GM11168 (cell line): ENCODE measurements around the gene RPL18.

Experiments
- in situ Hi-C: fragments of 300-500 bp; cut with MboI; formaldehyde crosslinking; loops from one replicate; pipeline ENCODE4 v1.12.0; 2022; ENCODE audit warnings: low sequenced_read_pairs; ENCODE audit not compliant: unreplicated experiment

RPL18 gene

GRCh38 chr19:48631225-48631624 lies 12.2 kb upstream of the RPL18 start:
- in situ Hi-C loops, result no loop called here

DNA sequence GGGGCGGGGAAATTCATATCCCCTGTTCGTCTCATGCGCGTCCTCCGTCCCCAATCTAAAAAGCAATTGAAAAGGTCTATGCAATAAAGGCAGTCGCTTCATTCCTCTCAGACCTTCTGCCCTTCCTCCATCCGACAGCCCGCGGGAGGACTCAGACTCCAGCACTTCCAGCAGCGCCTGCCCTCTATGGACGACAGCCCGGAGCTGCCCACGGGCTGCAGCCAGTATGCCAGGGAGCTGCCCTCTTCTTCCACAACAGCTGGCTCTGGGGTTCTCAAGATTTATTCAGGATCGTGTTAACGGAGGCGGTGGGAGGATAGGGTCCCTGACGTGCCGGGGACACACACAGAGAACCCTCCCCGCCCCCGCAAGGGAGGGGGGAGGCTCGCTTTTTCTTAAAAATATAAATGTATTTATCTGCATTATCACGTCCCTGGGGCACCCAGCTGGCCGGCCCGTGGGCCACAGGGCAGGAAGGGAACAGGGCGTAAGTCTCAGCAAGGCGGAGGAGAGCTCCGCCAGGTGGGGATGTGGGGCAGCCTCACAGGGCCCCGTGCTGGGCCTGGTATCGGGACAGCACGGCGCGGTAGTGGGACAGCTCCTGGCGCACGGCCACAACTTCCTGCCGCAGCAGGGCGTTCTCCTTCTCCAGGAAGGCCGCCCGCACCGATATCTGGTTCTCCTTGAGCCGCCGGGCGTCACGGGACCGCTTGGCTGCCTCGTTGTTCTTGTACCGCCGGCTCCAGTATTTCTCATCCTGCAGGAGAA lies 11.5 kb upstream of the RPL18 start:
- in situ Hi-C loops, result no loop called here

DNA sequence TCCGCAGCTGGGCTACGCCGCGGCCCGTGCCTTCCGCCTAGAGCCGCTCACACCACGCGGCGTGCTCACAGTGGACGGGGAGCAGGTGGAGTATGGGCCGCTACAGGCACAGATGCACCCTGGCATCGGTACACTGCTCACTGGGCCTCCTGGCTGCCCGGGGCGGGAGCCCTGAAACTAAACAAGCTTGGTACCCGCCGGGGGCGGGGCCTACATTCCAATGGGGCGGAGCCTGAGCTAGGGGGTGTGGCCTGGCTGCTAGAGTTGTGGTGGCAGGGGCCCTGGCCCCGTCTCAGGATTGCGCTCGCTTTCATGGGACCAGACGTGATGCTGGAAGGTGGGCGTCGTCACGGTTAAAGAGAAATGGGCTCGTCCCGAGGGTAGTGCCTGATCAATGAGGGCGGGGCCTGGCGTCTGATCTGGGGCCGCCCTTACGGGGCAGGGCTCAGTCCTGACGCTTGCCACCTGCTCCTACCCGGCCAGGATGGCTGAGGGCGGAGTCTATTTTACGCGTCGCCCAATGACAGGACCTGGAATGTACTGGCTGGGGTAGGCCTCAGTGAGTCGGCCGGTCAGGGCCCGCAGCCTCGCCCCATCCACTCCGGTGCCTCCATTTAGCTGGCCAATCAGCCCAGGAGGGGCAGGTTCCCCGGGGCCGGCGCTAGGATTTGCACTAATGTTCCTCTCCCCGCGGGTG lies 10.8 kb upstream of the RPL18 start:
- in situ Hi-C loops, result no loop called here

DNA sequence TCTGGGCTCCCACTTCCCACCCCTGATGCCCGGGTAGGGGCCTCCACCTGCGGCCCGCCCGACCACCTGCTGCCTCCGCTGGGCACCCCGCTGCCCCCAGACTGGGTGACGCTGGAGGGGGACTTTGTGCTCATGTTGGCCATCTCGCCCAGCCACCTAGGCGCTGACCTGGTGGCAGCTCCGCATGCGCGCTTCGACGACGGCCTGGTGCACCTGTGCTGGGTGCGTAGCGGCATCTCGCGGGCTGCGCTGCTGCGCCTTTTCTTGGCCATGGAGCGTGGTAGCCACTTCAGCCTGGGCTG lies 10.3 kb upstream of the RPL18 start:
- in situ Hi-C loops, result no loop called here

GRCh38 chr19:48628486-48629296 lies 9.7 kb upstream of the RPL18 start:
- in situ Hi-C loops, result no loop called here

- in situ Hi-C loops, result no loop called here
These were observed 8.9 kb upstream of the RPL18 start for GRCh38 chr19:48627865-48628314.

DNA sequence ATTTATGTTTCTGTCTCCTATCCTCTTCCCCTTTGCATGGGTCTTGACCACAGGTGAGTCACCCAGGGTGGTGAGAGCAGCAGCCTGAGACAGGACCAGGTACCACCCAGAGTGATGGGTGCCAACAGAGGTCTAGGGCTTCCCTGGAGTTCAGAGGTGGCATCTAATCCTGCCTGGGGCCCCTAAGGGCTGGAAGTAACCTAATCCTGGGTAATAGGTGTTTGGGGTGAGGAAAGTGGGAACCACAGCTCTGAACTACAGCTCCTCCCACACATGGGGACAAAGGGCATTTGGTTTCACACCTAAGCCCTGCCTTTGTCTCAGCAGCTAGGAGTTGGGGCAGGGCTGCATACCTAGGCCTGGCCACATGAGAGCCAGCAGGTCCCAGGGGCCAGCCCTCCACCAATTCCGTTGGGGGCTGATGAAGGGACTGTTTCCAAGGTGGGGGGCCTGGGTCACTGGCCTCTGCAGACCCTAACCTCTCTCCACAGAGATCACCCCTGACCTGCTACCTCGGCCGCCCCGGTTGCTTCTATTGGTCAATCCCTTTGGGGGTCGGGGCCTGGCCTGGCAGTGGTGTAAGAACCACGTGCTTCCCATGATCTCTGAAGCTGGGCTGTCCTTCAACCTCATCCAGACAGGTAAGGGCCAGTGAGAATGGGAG lies 8.4 kb upstream of the RPL18 start:
- in situ Hi-C loops, result no loop called here

GRCh38 chr19:48625891-48626327 lies 6.9 kb upstream of the RPL18 start:
- in situ Hi-C loops, result no loop called here

- in situ Hi-C loops, result no loop called here
These were observed 6.1 kb upstream of the RPL18 start for GRCh38 chr19:48624791-48625723.

GRCh38 chr19:48624067-48624594 lies 5.2 kb upstream of the RPL18 start:
- in situ Hi-C loops, result no loop called here

DNA sequence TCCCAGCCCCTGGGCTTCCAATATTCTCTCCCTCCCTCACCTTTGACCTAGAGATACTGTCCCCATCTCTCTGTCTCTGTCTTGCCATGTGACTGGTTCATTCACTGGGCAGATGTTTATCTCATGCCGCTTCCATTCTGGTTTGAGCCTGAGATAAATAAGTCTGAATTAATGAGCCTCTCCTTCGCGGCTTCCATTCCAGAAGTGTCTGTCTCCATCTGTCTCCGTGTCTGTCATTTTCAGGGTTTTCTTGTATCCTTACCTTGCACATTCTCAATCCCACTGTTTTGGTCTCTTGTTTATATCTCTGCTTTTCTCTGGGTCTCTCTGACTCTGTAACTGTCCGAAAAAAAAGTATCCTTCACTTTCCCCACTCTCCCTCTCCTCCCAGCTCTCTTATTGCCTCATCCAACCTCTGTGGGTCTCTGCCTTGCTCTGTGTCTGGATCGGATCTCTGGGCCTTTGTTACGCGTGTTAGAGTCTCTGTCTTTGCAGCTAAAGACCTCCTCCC lies 4.6 kb upstream of the RPL18 start:
- in situ Hi-C loops, result no loop called here

DNA sequence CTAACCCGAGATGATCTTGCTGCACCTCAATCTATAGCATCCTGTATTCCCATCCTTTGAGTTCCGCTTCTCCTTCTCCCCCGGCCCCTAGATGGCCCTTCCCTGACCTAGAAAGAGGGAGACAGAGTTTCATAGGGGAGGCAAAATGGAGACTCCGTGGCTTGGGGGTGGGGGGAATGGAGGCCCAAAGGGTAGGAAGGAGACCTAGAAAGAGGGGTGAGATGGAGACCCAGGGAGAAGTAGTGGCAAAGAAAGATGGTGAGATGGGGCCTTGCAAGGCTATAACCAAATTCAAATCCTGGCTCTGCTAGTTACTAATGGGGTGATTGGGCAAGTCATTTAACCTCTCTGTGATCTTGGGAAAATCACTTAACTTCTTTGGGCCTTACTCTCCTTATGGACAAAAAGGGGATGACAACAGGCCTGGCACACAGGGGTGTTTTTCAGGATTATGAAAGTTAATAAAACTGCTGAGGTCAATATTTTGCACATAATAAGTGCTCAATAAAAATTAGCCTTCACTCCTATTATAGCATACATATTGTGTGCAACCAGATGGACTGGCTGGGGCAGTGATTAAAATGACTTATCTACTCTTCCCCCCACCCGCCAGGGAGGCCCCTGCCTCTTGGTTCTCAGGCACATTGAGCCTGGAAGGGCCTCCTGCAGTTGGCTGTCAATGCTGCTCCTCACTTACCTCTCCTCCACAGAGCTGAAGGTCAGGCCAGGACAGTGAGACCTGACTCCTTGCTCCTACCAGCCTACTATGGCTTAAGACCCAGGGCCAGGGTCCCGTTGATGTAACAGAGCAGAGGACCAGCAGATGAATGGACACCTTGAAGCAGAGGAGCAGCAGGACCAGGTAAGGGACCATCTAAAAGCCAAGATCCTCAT lies 961 bp upstream of the RPL18 start:
- in situ Hi-C loops, result no loop called here

- in situ Hi-C loops, result no loop called here
These were observed 581 bp downstream of the RPL18 start for GRCh38 chr19:48618278-48618915.

DNA sequence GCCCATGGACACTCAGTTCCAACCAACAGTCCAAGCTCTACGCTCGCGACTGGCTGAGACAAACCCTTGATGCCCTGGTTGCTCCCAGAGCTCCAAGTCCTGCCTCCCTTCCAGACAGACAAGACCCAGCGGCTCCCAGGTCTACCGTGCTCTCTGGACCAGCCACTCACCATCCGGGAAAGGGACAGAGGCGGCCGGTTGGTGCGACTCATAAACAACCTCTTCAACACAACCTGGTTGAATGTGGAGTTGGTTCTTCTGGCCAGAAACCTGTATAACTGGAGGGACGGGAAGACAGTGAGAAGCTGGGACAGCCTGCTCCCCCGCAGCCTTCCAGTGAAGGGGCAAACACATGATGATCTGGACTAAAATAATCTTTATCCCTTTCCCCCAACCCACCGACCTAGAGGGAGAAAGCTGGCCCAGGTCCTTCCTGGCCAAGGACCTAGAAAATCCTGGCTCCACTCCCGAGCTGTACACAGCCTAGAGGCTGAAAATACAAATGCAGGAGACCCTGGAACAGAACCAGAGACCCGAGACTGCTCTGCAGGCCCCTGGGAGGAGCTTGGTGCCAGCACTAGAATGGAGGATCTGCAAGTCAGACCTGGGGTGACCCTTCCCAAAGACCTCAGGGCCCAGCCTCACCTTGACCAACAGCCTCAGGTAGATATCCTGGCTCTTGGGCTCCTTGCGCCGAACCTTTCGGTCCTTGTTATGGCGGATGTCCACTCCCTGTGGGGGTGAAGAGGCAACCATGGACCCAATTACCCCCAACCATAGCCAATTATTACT lies 1.6 kb downstream of the RPL18 start:
- in situ Hi-C loops, result no loop called here

DNA sequence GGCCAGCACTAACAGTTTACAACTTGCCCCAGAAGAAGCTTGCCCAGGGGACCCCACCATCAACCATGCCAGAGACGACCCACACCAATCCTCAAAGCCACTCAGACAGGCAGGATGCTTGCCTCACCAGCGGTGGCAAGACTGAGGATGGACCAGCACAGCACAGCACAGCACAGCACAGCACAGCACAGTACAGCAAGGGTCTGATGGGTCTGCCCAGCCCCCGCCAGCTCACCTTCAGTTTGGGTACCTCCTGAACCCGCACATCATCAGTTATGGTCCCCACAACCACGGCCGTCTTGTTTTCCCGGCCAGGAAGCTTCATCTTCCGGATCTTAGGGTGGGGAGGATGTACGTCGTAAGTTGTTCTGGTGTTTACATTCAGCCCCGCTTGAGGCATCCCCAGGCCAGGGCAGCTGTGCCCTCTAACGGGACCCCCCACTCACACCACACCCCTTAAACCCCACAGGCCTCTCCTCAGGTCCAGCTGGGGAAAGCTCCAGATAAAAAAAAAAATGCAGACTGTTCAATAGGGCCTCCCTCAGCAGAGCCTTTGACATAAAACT lies 2.4 kb downstream of the RPL18 start:
- in situ Hi-C loops, result no loop called here

- in situ Hi-C loops, result no loop called here
These were observed 2.9 kb downstream of the RPL18 start for GRCh38 chr19:48616041-48616436.
